Hepatocyte (in vitro differentiated cells): ENCODE data around the gene ZNHIT6. TPM values are rescaled to one million over a fixed set of nuclear protein-coding genes. Genes with fewer than 3 reads are reported as not detected.
"Not testable (repeated sequence)": the region's sequence is repeated elsewhere in the genome, so short reads cannot be mapped to it uniquely, and the experiment has no call there.

Experiments used
- DNase-seq: peaks from one replicate; pipeline ENCODE4 v3.0.0-alpha.2; 2016; ENCODE audit warnings: low spot score
- H2AFZ ChIP-seq: fragments of 200-600 bp; sonication (generic); 2 replicates; pipeline ENCODE4 v1.6.0; 2016; ENCODE audit warnings: antibody characterized with exemption, mild to moderate bottlenecking
- H3K27ac ChIP-seq: fragments of 200-600 bp; sonication (generic); 2 replicates; pipeline ENCODE4 v1.5.1; 2016; ENCODE audit warnings: mild to moderate bottlenecking
- H3K27me3 ChIP-seq: fragments of 200-600 bp; sonication (generic); 2 replicates; pipeline ENCODE4 v1.6.1; 2016
- H3K36me3 ChIP-seq: fragments of 200-600 bp; sonication (generic); replicated peaks from 2 replicates; pipeline ENCODE4 v1.5.1; 2016; ENCODE audit warnings: low read depth; ENCODE audit not compliant: insufficient read depth
- H3K4me1 ChIP-seq: fragments of 200-600 bp; sonication (generic); 2 replicates; pipeline ENCODE4 v1.5.1; 2016; ENCODE audit warnings: mild to moderate bottlenecking, moderate library complexity; ENCODE audit not compliant: insufficient read depth
- H3K4me2 ChIP-seq: fragments of 200-600 bp; sonication (generic); 2 replicates; pipeline ENCODE4 v1.6.0; 2016
- H3K4me3 ChIP-seq: fragments of 200-600 bp; sonication (generic); 2 replicates; pipeline ENCODE4 v1.5.1; 2016; ENCODE audit warnings: mild to moderate bottlenecking
- H3K79me2 ChIP-seq: fragments of 200-600 bp; sonication (generic); 2 replicates; pipeline ENCODE4 v1.6.0; 2017; ENCODE audit warnings: mild to moderate bottlenecking
- H3K9me2 ChIP-seq: fragments of 200-600 bp; sonication (generic); replicated peaks from 2 replicates; pipeline ENCODE4 v1.6.0; 2017; ENCODE audit warnings: mild to moderate bottlenecking; ENCODE audit not compliant: insufficient read depth
- H3K9me3 ChIP-seq: fragments of 200-600 bp; sonication (generic); 2 replicates; pipeline ENCODE4 v1.5.1; 2016; ENCODE audit warnings: low read depth, mild to moderate bottlenecking
- H4K20me1 ChIP-seq: fragments of 200-600 bp; sonication (generic); 2 replicates; pipeline ENCODE4 v1.6.0; 2016; ENCODE audit warnings: mild to moderate bottlenecking; ENCODE audit not compliant: insufficient read depth, poor library complexity, severe bottlenecking
- EZH2 ChIP-seq: fragments of 200-600 bp; sonication (generic); IDR thresholded peaks from 2 replicates; pipeline ENCODE4 v1.6.1; 2016; ENCODE audit warnings: antibody characterized with exemption, mild to moderate bottlenecking, borderline replicate concordance
- EZH2phosphoT487 ChIP-seq: fragments of 200-600 bp; sonication (generic); IDR thresholded peaks from one replicate; pipeline ENCODE4 v1.6.1; 2018; ENCODE audit warnings: antibody characterized with exemption, mild to moderate bottlenecking, low read depth, moderate library complexity; ENCODE audit not compliant: unreplicated experiment, severe bottlenecking
- WGBS: methylation state at CpG from one replicate; pipeline ENCODE4 v1.1.6; 2016; ENCODE audit warnings: low lambda C conversion rate; ENCODE audit errors: missing lambda C conversion rate; 5-methylcytosine and 5-hydroxymethylcytosine counted together
- polyA plus RNA-seq: library from polyadenylated mRNA; unstranded; fragments of >200 nt; fragmentation: Nextera tagmentation; extraction: Ambion mirVana; gene quantifications from 2 replicates; pipeline ENCODE4 v1.2.1, GENCODE V29; 2016
- total RNA-seq: library from RNA; depleted of rRNA; stranded (reverse); fragments of >200 nt; gene quantifications from 2 replicates; pipeline ENCODE4 v1.2.3, GENCODE V29; 2014
- TF ChIP-seq, protein P1 (sequence below): fragments of 200-600 bp; sonication (generic); IDR thresholded peaks from 2 replicates; pipeline ENCODE4 v1.5.1; 2016; ENCODE audit warnings: antibody characterized with exemption, mild to moderate bottlenecking; ENCODE audit not compliant: poor library complexity

ZNHIT6 gene
- total and polyA plus RNA-seq, 2 experiments from 2014 or later, result 13.5 to 14.2 TPM

DNA sequence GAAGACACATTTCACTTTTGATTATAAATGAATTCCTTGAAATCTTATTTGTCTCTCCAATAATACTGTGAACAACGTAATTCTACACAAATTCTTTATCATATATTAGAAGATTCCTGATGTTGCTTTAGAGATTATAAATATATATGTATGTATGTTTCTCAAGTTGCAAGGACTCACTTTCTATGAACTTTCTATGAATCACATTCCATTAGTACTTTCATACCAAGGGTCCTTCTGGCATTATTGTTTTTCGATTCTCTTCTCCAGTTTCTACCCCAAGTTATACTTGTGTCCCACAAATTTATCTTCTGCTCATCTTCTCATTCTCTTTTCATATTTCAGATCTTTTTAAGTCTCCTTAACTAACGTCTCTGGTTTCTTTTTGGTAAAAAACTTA is 55.9 kb downstream of the ZNHIT6 start:
- Histone ChIP-seq H3K4me2 (no peak overlapping the region), H3K9me3 (peaks cover 4% of the 10 kb centered on the region), H3K4me3 (no peak overlapping the region), H3K4me1 (no peaks in the 10 kb centered on the region), H4K20me1 (no peaks in the 10 kb centered on the region), H3K9me2 (no peaks in the 10 kb centered on the region), H2AFZ (no peak overlapping the region), H3K36me3 (no peaks in the 10 kb centered on the region), H3K27me3 (no peaks in the 10 kb centered on the region), H3K27ac (no peak overlapping the region), H3K79me2 (no peaks in the 10 kb centered on the region)
- TF ChIP-seq EZH2 (no peak), EZH2phosphoT487 (no peak)
- TF ChIP-seq, protein P1, sequence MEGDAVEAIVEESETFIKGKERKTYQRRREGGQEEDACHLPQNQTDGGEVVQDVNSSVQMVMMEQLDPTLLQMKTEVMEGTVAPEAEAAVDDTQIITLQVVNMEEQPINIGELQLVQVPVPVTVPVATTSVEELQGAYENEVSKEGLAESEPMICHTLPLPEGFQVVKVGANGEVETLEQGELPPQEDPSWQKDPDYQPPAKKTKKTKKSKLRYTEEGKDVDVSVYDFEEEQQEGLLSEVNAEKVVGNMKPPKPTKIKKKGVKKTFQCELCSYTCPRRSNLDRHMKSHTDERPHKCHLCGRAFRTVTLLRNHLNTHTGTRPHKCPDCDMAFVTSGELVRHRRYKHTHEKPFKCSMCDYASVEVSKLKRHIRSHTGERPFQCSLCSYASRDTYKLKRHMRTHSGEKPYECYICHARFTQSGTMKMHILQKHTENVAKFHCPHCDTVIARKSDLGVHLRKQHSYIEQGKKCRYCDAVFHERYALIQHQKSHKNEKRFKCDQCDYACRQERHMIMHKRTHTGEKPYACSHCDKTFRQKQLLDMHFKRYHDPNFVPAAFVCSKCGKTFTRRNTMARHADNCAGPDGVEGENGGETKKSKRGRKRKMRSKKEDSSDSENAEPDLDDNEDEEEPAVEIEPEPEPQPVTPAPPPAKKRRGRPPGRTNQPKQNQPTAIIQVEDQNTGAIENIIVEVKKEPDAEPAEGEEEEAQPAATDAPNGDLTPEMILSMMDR, result no peak
- no peak for DNase-seq
- WGBS, result 96% methylated on average over 3 of the region's 3 CpGs

DNA sequence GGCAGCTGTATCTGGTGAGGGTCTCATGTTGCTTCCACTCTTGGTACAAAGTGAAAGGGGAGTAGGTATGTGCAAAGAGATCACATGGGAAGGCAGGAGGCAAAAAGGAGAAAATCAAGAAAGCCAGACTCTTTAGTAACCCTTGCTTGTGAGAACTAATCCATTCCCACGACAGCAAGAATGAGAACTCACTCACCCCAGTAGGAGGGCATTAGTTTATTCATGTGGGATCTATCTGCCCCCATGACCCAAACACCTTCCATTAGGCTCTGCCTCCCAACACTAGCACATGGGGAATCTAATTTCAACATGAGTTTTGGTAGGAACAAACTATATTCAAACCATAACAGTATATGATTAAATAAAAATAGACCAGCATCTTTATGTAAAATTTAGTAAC is 57.6 kb downstream of the ZNHIT6 start:
- no peaks in the 10 kb centered on the region for H3K9me2 ChIP-seq
- H3K36me3 ChIP-seq, result no peaks in the 10 kb centered on the region
- H3K9me3 ChIP-seq, result peaks cover 4% of the 10 kb centered on the region
- no peaks in the 10 kb centered on the region for H3K79me2 ChIP-seq
- H3K4me1 ChIP-seq, result no peaks in the 10 kb centered on the region
- H4K20me1 ChIP-seq, result no peaks in the 10 kb centered on the region
- H3K27me3 ChIP-seq, result no peaks in the 10 kb centered on the region
- H3K4me2 ChIP-seq, result no peak overlapping the region
- H3K27ac ChIP-seq, result no peak overlapping the region
- TF ChIP-seq EZH2phosphoT487, result no peak
- TF ChIP-seq, protein P1, result no peak
- TF ChIP-seq EZH2, result no peak
- no peak overlapping the region for H3K4me3 ChIP-seq
- WGBS, result 94% methylated on average over 1 of the region's 1 CpG
- no peak for DNase-seq
- H2AFZ ChIP-seq, result no peak overlapping the region

DNA sequence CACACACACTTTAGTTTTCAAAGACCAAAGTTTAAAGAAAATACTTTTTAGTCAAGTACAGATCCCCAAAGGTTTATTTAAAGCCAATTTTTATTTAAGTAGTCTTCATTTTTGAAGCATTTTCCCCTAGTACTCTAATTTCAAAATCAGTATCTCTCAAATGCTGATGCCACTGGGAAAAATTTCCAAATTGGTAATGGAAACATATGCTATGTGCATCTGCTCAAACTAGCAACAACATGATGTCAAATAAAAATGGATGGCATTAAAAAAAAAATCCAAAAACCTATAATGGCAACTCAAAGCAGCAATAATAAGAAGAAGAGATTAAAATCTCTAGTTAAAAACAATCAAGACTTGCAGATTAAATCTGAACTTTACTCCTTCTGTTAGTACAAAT is 58.6 kb downstream of the ZNHIT6 start:
- TF ChIP-seq EZH2phosphoT487, result no peak
- TF ChIP-seq, protein P1, result no peak
- no peak for TF ChIP-seq EZH2

DNA sequence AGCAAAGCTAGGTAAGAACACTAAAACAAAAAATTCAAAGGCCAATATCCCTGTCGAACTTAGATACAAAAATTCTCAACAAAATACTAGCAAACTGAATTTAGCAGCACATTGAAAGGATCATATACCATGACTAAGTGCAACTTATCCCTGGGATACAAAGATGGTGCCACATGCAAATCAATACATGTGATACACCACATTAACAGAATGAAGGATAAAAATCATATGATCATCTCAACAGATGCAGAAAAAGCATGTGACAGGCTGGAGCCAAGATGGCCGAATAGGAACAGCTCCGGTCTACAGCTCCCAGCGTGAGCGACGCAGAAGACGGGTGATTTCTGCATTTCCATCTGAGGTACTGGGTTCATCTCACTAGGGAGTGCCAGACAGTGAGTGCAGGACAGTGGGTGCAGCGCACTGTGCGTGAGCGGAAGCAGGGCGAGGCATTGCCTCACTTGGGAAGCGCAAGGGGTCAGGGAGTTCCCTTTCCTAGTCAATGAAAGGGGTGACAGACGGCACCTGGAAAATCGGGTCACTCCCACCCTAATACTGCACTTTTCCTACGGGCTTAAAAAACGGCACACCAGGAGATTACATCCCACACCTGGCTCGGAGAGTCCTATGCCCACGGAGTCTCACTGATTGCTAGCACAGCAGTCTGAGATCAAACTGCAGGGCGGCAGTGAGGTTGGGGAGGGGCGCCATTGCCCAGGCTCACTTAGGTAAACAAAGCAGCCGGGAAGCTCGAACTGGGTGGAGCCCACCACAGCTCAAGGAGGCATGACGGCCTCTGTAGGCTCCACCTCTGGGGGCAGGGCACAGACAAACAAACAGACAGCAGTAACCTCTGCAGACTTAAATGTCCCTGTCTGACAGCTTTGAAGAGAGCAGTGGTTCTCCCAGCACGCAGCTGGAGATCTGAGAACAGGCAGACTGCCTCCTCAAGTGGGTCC is 66.4 kb downstream of the ZNHIT6 start:
- Histone ChIP-seq H3K4me2 (peak overlapping the region; percentile 68), H3K27ac (peak overlapping the region; percentile 51)
- H2AFZ ChIP-seq, H3K27me3 ChIP-seq, H3K4me3 ChIP-seq, H3K9me2 ChIP-seq, H3K9me3 ChIP-seq, H3K79me2 ChIP-seq, H4K20me1 ChIP-seq, H3K36me3 ChIP-seq, H3K4me1 ChIP-seq: not testable (repeated sequence)
- WGBS, result 68% methylated on average over 24 of the region's 24 CpGs
- DNase-seq, result peak; percentile 48

More for the DNA sequence above, 58.6 kb downstream of the ZNHIT6 start:
- Histone ChIP-seq H3K9me3 (peaks cover 4% of the 10 kb centered on the region), H3K9me2 (no peaks in the 10 kb centered on the region), H3K27ac (no peak overlapping the region), H3K36me3 (no peaks in the 10 kb centered on the region), H2AFZ (no peak overlapping the region), H3K79me2 (no peaks in the 10 kb centered on the region), H3K4me1 (no peaks in the 10 kb centered on the region), H3K4me2 (no peak overlapping the region), H3K27me3 (no peaks in the 10 kb centered on the region), H3K4me3 (no peak overlapping the region), H4K20me1 (no peaks in the 10 kb centered on the region)
- no peak for DNase-seq

DNA sequence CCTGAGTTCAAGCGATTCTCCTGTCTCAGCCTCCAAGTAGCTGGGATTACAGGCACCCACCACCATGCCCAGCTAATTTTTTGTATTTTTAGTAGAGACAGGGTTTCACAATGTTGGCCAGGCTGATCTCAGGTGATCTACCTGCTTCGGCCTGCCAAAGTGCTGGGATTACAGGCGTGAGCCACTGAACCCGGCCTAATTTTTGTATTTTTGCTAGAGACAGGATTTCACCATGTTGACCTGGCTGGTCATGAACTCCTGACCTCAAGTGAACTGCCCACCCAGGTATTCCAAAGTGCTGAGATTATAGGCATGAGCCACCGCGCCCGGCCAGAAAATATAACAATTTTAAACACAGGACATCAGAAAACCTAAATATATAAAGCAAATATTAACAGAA is 68.3 kb downstream of the ZNHIT6 start:
- H4K20me1 ChIP-seq, H3K4me2 ChIP-seq, H3K9me2 ChIP-seq, H3K36me3 ChIP-seq, H3K9me3 ChIP-seq, H2AFZ ChIP-seq, DNase-seq, H3K4me1 ChIP-seq, H3K79me2 ChIP-seq, H3K4me3 ChIP-seq, H3K27ac ChIP-seq, H3K27me3 ChIP-seq: not testable (repeated sequence)
- 96% methylated on average over 7 of the region's 7 CpGs for WGBS
